Osteoblast (primary cell): ENCODE results near the gene ZNF141. TPM values are rescaled to one million over a fixed set of nuclear protein-coding genes. Genes with fewer than 3 reads are reported as not detected.

Experiments
- DNase-seq: peaks from one replicate; pipeline ENCODE4 v3.0.0; 2011; ENCODE audit warnings: low spot score, mixed read lengths; ENCODE audit not compliant: insufficient read length; ENCODE audit errors: missing footprints
- H2AFZ ChIP-seq: 2 replicates; pipeline ENCODE4 v1.6.0; 2011; ENCODE audit warnings: mild to moderate bottlenecking, low read length
- H3K27ac ChIP-seq: 2 replicates; pipeline ENCODE4 v1.5.1; 2011; ENCODE audit warnings: mild to moderate bottlenecking, low read depth, low read length, moderate library complexity
- H3K27me3 ChIP-seq: 2 replicates; pipeline ENCODE4 v1.6.0; 2012; ENCODE audit warnings: mild to moderate bottlenecking, control low read depth, inconsistent platforms, low read length, moderate library complexity; ENCODE audit not compliant: insufficient read depth
- H3K36me3 ChIP-seq: 2 replicates; pipeline ENCODE4 v1.5.1; 2011; ENCODE audit warnings: mild to moderate bottlenecking, low read length, control low read depth, moderate library complexity; ENCODE audit not compliant: insufficient read depth
- H3K4me1 ChIP-seq: 2 replicates; pipeline ENCODE4 v1.5.1; 2011; ENCODE audit warnings: mild to moderate bottlenecking, low read length, control low read depth, moderate library complexity; ENCODE audit not compliant: insufficient read depth
- H3K4me2 ChIP-seq: 2 replicates; pipeline ENCODE4 v1.6.0; 2011; ENCODE audit warnings: mild to moderate bottlenecking, low read length; ENCODE audit not compliant: insufficient read depth
- H3K4me3 ChIP-seq: fragments of 200-600 bp; sonication (generic); 3 replicates; pipeline ENCODE4 v1.5.1; 2012; ENCODE audit warnings: mild to moderate bottlenecking, low read length, inconsistent platforms; ENCODE audit not compliant: insufficient read depth
- H3K79me2 ChIP-seq: 2 replicates; pipeline ENCODE4 v1.6.0; 2012; ENCODE audit warnings: mild to moderate bottlenecking, low read length, control low read depth, inconsistent platforms; ENCODE audit not compliant: insufficient read depth
- H3K9me3 ChIP-seq: 2 replicates; pipeline ENCODE4 v1.5.1; 2011; ENCODE audit warnings: low read depth, low read length, control low read depth
- H4K20me1 ChIP-seq: 2 replicates; pipeline ENCODE4 v1.6.0; 2012; ENCODE audit warnings: mild to moderate bottlenecking, low read length, control low read depth; ENCODE audit not compliant: insufficient read depth
- total RNA-seq: library from RNA; depleted of rRNA; stranded (reverse); fragments of >200 nt; gene quantifications from 2 replicates; pipeline ENCODE4 v1.2.3, GENCODE V29; 2012
- TF ChIP-seq, protein P1 (sequence below): IDR thresholded peaks from 2 replicates; pipeline ENCODE4 v1.5.1; 2011; ENCODE audit warnings: mild to moderate bottlenecking, low read depth, low read length, moderate library complexity; ENCODE audit errors: extremely low read depth

The ZNF141 gene
- total RNA-seq, 1 donor, result 15.2 TPM

DNA sequence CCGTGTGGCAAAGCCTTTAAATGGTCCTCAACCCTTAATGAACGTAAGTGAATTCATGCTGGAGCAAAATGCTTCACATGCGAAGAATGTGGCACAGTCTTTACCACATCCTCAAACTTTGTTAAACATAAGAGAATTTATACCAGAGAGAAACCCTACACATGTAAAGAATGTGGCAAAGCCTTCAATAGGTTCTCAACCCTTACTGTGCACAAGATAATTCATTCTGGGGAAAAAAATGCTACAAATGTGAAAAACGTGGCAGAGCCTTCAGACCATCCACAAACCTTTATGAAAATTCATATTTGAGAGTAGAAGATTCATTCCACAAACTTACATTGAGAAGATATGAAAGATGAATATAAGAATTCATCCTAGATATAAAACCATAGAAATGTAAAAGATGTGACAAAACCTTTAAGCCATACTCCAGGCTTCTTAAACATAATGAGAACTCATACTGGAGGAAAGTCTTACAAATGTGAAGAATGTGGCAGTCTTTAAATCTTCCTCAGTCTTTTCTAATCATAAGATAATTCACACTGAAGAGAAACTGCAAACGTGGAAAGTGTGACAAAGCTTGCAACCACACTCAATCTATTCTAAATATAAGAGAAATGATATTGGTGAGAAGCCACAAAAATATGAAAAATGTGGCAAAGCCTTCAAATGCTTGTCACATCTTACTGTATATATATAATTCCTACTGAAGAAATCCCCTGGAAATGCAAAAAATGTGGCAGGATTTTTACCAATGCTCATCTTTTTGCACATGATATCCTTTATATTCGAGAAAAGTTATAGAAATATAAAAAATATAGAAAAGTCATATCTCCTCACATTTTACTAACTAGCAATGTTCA is 36.9 kb downstream of the ZNF141 start:
- Histone ChIP-seq H3K27ac (no peak overlapping the region), H3K36me3 (peaks cover 23% of the 10 kb centered on the region), H3K4me3 (no peak overlapping the region), H2AFZ (no peak overlapping the region), H3K4me1 (no peaks in the 10 kb centered on the region), H4K20me1 (no peaks in the 10 kb centered on the region), H3K4me2 (no peak overlapping the region), H3K9me3 (peaks cover 58% of the 10 kb centered on the region), H3K79me2 (no peaks in the 10 kb centered on the region), H3K27me3 (no peaks in the 10 kb centered on the region)
- no peak for DNase-seq
- TF ChIP-seq, protein P1, sequence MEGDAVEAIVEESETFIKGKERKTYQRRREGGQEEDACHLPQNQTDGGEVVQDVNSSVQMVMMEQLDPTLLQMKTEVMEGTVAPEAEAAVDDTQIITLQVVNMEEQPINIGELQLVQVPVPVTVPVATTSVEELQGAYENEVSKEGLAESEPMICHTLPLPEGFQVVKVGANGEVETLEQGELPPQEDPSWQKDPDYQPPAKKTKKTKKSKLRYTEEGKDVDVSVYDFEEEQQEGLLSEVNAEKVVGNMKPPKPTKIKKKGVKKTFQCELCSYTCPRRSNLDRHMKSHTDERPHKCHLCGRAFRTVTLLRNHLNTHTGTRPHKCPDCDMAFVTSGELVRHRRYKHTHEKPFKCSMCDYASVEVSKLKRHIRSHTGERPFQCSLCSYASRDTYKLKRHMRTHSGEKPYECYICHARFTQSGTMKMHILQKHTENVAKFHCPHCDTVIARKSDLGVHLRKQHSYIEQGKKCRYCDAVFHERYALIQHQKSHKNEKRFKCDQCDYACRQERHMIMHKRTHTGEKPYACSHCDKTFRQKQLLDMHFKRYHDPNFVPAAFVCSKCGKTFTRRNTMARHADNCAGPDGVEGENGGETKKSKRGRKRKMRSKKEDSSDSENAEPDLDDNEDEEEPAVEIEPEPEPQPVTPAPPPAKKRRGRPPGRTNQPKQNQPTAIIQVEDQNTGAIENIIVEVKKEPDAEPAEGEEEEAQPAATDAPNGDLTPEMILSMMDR, result no peak

DNA sequence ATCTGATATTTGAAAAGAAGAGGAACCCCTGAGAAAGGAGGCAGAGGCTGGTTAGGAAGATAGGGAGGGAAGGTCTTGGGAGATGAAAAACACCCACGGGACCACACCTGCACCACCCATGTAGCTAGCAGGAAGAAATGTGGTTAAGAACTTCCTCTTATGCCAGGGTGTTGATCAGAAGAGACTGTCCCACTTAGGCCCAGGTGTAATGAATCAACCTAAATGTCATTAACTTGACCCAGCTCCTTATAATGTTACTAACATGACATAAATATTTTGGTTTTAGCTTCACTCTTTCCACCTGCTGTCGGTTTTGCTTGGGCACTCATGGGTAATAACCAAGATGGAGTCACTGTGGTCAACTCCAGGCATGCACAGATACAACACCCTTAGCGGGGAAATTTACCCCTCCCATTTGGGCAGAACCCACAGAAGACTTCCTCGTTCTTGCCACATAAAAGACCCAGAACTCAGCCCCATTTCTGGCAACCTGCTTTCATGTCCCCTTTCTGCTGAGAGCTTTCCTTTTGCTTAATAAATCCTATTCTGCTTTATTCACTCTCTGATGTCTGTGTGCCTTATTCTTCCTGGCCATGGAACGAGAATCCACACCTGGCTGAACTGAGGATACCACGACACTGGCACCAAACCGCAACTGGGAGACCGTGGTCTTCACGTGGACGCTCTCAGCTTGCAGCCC is 46.8 kb downstream of the ZNF141 start:
- Histone ChIP-seq H3K27me3 (no peaks in the 10 kb centered on the region), H2AFZ (no peak overlapping the region), H3K4me1 (no peaks in the 10 kb centered on the region), H3K27ac (no peak overlapping the region), H3K9me3 (peaks cover 19% of the 10 kb centered on the region), H3K4me3 (no peak overlapping the region), H3K36me3 (no peaks in the 10 kb centered on the region), H4K20me1 (no peaks in the 10 kb centered on the region), H3K79me2 (no peaks in the 10 kb centered on the region), H3K4me2 (no peak overlapping the region)
- no peak for DNase-seq
- TF ChIP-seq, protein P1, result no peak

DNA sequence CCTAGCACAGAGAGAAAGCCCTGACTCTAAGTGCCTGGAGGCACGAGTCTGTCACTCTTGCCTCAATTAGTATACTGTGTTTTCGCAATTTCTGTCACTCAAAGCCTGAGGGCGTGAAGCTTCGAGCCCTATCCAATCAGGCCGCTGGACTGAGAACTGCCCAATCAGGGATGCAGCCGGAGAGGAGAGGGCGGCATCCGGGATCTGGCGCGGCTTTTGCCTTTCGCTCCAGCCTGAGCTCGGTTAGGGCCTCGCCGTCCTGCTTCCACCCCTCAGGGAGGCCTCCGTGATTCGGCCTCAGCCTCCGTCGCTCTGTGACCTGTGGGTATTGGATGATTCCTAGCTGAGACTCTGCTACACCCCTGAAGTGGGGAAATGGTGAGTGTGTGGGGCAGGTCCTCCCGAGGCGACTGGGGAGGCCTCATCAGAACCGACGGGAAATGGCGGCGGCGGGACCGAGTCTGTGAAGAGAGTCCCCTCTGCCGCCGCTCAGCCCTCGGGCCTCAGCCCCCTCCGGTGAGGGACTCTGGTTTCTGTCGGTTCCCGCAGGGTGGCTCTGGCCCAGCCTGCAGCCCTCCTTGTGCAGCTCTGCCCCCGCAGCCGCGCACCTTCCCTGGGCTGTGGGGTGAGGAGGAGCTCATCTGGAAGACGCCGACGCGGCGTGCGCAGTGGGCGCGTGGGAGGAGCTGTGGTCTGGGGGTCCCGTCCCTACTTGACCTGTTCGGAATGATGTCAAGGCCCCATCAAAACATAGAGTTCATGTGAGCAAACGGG is 48.5 kb downstream of the ZNF141 start:
- no peak overlapping the region for H3K27ac ChIP-seq
- DNase-seq, result no peak
- H3K79me2 ChIP-seq, result no peaks in the 10 kb centered on the region
- no peaks in the 10 kb centered on the region for H3K4me1 ChIP-seq
- no peak overlapping the region for H3K4me2 ChIP-seq
- no peaks in the 10 kb centered on the region for H3K36me3 ChIP-seq
- TF ChIP-seq, protein P1, result no peak
- no peaks in the 10 kb centered on the region for H4K20me1 ChIP-seq
- no peak overlapping the region for H3K4me3 ChIP-seq
- H3K9me3 ChIP-seq, result peaks cover 14% of the 10 kb centered on the region
- no peak overlapping the region for H2AFZ ChIP-seq
- H3K27me3 ChIP-seq, result no peaks in the 10 kb centered on the region
